ENCODE measurements around the gene CEP192. TPM values are rescaled to one million over a fixed set of nuclear protein-coding genes. Genes with fewer than 3 reads are reported as not detected.

Gene CEP192
- total and polyA plus RNA-seq, 2 of the 4 experiments (the other 2 are of a cell fraction) = 17.2 to 29.0 TPM

DNA sequence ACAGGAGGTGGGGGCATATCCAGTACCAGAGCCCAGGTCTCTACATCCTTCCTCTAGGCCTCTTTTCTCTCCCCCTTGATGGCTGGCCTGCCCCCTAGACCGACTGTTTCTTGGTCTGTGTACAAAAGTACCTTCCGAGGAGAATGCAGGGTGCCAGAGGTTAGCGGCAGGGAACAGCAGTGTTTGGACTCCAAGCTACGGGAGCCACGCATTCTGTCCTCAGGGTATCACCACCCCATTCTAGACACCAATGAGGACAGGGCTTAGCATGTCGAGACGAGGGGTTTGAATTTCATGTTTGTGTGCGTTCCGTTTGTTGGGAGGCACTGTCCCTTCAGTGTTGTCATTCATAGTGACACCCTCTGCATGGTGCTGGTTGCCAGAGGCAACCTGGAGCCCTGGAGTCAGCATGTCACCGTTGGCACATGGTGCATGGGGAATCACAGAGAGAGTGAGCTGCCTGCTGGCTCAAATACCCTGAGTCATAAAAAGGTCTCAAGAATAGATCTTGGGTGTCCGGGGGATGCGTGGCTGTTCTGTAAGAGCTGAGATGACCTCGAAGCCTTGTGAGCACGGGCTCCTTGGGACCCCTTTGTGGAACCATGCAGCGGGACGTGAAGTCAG lies 170.2 kb downstream of the CEP192 start:
- BruUV-seq (replicated peaks) = no TSS peak
- WGBS, 2 experiments (ENCODE audit: extremely low coverage in 2 of 2, insufficient read length in 1 of 2) = 75% methylated on average over 1 of the region's 16 CpGs; no CpG with 5 or more reads in 1 of the 2 experiments
- H4K8ac ChIP-seq (ENCODE audit: low read depth in 2 of 2, low read length in 2 of 2) = no peak overlapping the region
- no peak overlapping the region for H2BK5ac ChIP-seq (ENCODE audit: low read depth, low read length, poor library complexity, severe bottlenecking)
- POLR2A ChIA-PET (ENCODE audit: unreplicated experiment) = no interaction called here
- H3K36me3 ChIP-seq (ENCODE audit: control insufficient read depth, insufficient read depth, low read length) = no peaks in the 10 kb centered on the region
- H2AK5ac ChIP-seq (ENCODE audit: low read depth, low read length) = no peak overlapping the region
- H2BK120ac ChIP-seq (ENCODE audit: low read depth, low read length) = no peak overlapping the region
- H3K4ac ChIP-seq (ENCODE audit: low read depth, low read length) = no peak overlapping the region
- intact Hi-C loops (cut with micrococcal nuclease) = no loop called here
- H3K27ac ChIP-seq (ENCODE audit: insufficient read depth, low read length) = no peak overlapping the region
- H3K18ac ChIP-seq (ENCODE audit: low read depth, low read length) = no peak overlapping the region
- no peak for ATAC-seq (ENCODE audit: low read depth)
- H2BK15ac ChIP-seq (ENCODE audit: low read depth, low read length) = no peak overlapping the region
- H2BK20ac ChIP-seq (ENCODE audit: low read depth, low read length) = no peak overlapping the region
- TF ChIP-seq MAFK (IDR thresholded peaks at IDR 0.05; ENCODE audit: low read depth, low read length) (no peak), RFX5 (IDR thresholded peaks at IDR 0.05; ENCODE audit: low read depth, low read length) (no peak), RAD21 (IDR thresholded peaks at IDR 0.05; ENCODE audit: low read length) (no peak), FOS (IDR thresholded peaks at IDR 0.05; ENCODE audit: low read depth, low read length) (no peak), CEBPB (IDR thresholded peaks at IDR 0.05; ENCODE audit: low read depth, low read length) (no peak), MXI1 (IDR thresholded peaks at IDR 0.05; ENCODE audit: borderline replicate concordance, low read depth, low read length) (no peak), POLR2A (IDR thresholded peaks at IDR 0.05; ENCODE audit: low read depth, low read length) (no peak), RCOR1 (IDR thresholded peaks at IDR 0.05; ENCODE audit: insufficient replicate concordance, low read length) (no peak), CHD1 (IDR thresholded peaks at IDR 0.05; ENCODE audit: low read depth, low read length) (no peak), NFE2L2 (IDR thresholded peaks at IDR 0.05; ENCODE audit: low read depth, low read length) (no peak), BHLHE40 (IDR thresholded peaks at IDR 0.05; ENCODE audit: low read depth, low read length) (no peak), SMC3 (IDR thresholded peaks at IDR 0.05; ENCODE audit: low read depth, low read length) (no peak)
- TF ChIP-seq, protein P1, sequence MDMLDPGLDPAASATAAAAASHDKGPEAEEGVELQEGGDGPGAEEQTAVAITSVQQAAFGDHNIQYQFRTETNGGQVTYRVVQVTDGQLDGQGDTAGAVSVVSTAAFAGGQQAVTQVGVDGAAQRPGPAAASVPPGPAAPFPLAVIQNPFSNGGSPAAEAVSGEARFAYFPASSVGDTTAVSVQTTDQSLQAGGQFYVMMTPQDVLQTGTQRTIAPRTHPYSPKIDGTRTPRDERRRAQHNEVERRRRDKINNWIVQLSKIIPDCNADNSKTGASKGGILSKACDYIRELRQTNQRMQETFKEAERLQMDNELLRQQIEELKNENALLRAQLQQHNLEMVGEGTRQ (IDR thresholded peaks at IDR 0.05; ENCODE audit: low read depth, low read length) = no peak
- TF ChIP-seq, protein P2, sequence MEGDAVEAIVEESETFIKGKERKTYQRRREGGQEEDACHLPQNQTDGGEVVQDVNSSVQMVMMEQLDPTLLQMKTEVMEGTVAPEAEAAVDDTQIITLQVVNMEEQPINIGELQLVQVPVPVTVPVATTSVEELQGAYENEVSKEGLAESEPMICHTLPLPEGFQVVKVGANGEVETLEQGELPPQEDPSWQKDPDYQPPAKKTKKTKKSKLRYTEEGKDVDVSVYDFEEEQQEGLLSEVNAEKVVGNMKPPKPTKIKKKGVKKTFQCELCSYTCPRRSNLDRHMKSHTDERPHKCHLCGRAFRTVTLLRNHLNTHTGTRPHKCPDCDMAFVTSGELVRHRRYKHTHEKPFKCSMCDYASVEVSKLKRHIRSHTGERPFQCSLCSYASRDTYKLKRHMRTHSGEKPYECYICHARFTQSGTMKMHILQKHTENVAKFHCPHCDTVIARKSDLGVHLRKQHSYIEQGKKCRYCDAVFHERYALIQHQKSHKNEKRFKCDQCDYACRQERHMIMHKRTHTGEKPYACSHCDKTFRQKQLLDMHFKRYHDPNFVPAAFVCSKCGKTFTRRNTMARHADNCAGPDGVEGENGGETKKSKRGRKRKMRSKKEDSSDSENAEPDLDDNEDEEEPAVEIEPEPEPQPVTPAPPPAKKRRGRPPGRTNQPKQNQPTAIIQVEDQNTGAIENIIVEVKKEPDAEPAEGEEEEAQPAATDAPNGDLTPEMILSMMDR (conservative IDR thresholded peaks at IDR 0.05; ENCODE audit: low read depth, low read length) = no peak
- TF ChIP-seq, protein P3, sequence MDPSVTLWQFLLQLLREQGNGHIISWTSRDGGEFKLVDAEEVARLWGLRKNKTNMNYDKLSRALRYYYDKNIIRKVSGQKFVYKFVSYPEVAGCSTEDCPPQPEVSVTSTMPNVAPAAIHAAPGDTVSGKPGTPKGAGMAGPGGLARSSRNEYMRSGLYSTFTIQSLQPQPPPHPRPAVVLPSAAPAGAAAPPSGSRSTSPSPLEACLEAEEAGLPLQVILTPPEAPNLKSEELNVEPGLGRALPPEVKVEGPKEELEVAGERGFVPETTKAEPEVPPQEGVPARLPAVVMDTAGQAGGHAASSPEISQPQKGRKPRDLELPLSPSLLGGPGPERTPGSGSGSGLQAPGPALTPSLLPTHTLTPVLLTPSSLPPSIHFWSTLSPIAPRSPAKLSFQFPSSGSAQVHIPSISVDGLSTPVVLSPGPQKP (IDR thresholded peaks at IDR 0.05; ENCODE audit: borderline replicate concordance, low read depth, low read length) = no peak
- no peaks in the 10 kb centered on the region for H4K20me1 ChIP-seq (ENCODE audit: insufficient read depth, low read length)
- no peaks in the 10 kb centered on the region; the same call in 1 of the 2 replicates for H3K9me1 ChIP-seq (ENCODE audit: insufficient read depth, low read length)
- no peak overlapping the region for H3K14ac ChIP-seq (replicated peaks; ENCODE audit: low read depth, low read length)
- no peak overlapping the region for H3K23ac ChIP-seq (ENCODE audit: low read depth, low read length)
- H3K79me1 ChIP-seq (ENCODE audit: low read depth in 1 of 2, low read length in 2 of 2) = no peaks in the 10 kb centered on the region
- peaks cover 2% of the 10 kb centered on the region; the same call in 1 of the 2 replicates for H3K9me3 ChIP-seq (ENCODE audit: control insufficient read depth, insufficient read depth, low read length)
- CTCF ChIA-PET = no interaction called here
- dilution Hi-C loops (cut with HindIII; ENCODE audit: low sequenced_read_pairs, unreplicated experiment) = no loop called here
- H3K27me3 ChIP-seq (ENCODE audit: control insufficient read depth, insufficient read depth, low read length) = no peaks in the 10 kb centered on the region
- no peak overlapping the region for H3K56ac ChIP-seq (ENCODE audit: extremely low read depth, insufficient read depth, low read length)
- no peak for DNase-seq
- H4K91ac ChIP-seq (ENCODE audit: insufficient read depth, low read depth, low read length) = no peak overlapping the region
- H4K5ac ChIP-seq (ENCODE audit: low read depth, low read length) = no peak overlapping the region
- in situ Hi-C loops (cut with MboI; ENCODE audit: low sequenced_read_pairs) = loop anchor here (25.0 kb wide), 1 partner anchor 424 kb away; no protein-coding TSS in a partner anchor
- H2AFZ ChIP-seq (replicated peaks; ENCODE audit: low read length, poor library complexity) = no peak overlapping the region
- H3K9ac ChIP-seq (ENCODE audit: low read depth, low read length) = no peak overlapping the region
- no peak overlapping the region for H2AK9ac ChIP-seq (replicated peaks; ENCODE audit: low read depth, low read length, poor library complexity)
- H3K4me1 ChIP-seq (ENCODE audit: control insufficient read depth, insufficient read depth, low read length) = peaks cover 4% of the 10 kb centered on the region; the same call in 1 of the 2 replicates
- no peak overlapping the region for H3K4me3 ChIP-seq (ENCODE audit: insufficient read depth, low read depth, low read length)
- no peak overlapping the region for H3K4me2 ChIP-seq (ENCODE audit: low read depth, low read length)

All from IMR-90 (cell line).